UCSD-AML1 (cell line): Measurements from ENCODE around the gene MAPK9.

Source experiments
- DNase-seq: peaks from one replicate; lab custom pipeline; 2025; ENCODE audit not compliant: unreplicated experiment; lab: John Stamatoyannopoulos, UW

MAPK9 gene

DNA sequence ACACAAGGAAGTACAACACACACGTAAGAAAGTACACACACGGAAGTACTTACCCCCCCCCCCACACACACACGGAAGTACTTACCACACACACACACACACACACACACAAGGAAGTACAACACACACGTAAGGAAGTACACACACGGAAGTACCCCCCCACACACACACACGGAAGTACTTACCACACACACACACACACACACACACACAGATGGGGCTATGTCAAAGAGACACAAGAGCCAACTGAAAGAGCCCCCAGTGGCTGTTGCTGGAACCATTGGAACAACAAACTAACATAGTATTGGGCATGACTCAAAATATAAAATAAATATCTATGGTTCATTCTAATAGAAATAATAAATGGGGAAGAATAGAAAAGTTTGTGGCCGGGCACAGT is 4.9 kb upstream of the MAPK9 start:
- DNase-seq = no peak

GRCh38 chr5:180294913-180295555 is 3.2 kb upstream of the MAPK9 start:
- no peak for DNase-seq

GRCh38 chr5:180294411-180294810 is 2.5 kb upstream of the MAPK9 start:
- peak; percentile 44 for DNase-seq

GRCh38 chr5:180291234-180291940 is 496 bp downstream of the MAPK9 start:
- DNase-seq = peak; percentile 43

- no peak for DNase-seq
These were observed 1.2 kb downstream of the MAPK9 start for GRCh38 chr5:180290568-180291233.

GRCh38 chr5:180289966-180290365 is 1.9 kb downstream of the MAPK9 start:
- DNase-seq = no peak

DNA sequence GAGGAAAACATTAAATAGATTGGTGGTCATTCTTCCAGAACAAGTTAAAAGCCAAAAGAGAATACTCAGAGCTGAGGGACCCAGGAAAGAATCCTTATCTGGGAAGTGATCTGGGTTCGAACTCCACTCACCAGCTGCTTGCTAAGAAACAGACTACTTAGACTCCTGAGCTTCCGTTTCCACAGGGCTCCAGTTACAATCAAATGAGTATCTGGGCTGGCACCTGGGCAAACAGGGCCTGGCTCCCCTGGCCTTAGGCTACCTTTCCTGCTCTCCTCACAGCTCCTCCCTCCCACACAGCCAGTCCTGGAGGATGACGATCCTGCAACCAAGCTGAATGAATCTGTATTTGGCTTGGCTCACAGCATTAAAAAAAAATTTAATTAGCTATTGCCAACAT is 2.5 kb downstream of the MAPK9 start:
- DNase-seq = no peak

DNA sequence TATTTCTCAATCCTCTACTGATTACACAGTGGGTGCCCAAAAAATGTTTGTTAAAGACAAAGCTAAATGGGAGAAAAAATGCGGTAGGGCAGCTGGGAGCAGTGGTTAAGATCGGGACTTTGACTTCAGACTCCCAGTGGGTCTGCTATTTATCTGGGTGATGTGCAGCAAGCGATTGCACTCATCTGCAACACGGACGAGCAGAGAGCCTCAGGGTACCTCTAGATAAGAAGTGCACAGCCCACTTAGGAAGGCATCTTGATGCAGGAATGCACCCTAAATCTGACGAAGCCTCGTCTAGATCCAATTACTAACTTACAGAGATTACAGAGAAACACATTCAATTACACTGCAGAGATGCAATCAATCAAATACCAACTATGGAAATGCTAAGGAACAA is 4.0 kb downstream of the MAPK9 start:
- no peak for DNase-seq

DNA sequence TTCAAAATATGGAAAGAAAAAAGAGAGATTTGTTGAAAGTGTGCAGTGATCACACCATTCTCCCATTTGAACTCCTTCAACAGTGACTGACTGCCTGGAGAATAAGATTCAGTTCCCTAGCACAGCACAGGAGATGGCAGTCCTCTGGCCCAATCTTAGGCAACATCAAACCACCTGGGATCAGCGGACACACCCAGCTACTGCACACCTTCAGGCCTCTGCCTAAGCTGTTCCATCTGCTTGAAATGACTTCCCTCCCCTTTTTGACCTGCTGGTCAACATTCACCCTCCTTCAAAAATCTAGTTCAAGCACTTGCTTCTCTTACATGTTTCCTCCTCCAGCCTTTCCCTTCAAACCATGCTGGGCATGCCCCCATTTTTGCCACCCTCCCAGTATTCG is 4.5 kb downstream of the MAPK9 start:
- DNase-seq = no peak

- no peak for DNase-seq
These were observed 7.7 kb downstream of the MAPK9 start for GRCh38 chr5:180284149-180284548.

GRCh38 chr5:180283026-180283615 is 8.8 kb downstream of the MAPK9 start:
- no peak for DNase-seq

DNA sequence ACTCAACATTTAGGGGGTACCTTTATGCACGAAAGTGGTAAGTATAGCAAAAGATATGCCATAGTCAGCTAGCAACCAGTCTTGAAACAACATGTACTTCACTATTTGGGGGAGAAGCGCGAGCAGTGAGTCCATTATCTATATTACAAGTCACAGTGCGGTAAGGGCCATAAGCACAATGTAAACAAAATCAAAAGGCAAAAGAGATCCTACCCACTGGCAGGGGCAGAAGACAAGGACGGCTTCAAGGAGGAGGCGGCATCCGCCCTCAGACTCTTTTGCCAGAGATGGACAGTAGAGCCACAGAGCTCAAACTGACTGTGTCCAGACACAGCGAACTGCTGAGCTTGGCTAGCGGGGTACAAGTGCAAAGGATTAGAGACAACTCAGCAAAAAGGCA is 9.6 kb downstream of the MAPK9 start:
- no peak for DNase-seq

GRCh38 chr5:180281706-180282105 is 10.2 kb downstream of the MAPK9 start:
- no peak for DNase-seq

- DNase-seq = no peak
These were observed 17.2 kb downstream of the MAPK9 start for GRCh38 chr5:180274695-180275094.

GRCh38 chr5:180271221-180271620 is 20.7 kb downstream of the MAPK9 start:
- no peak for DNase-seq

DNA sequence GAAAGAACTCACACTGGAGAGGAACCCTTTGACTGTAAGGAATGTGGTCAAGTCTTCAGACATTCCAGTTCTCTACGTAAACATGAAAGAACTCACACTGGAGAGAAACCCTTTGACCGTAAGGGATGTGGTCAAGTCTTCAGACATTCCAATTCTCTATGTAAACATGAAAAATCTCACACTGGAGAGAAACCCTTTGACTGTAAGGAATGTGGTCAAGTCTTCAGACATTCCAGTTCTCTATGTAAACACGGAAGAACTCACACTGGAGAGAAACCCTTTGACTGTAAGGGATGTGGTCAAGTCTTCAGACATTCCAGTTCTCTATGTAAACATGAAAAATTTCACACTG is 32.6 kb downstream of the MAPK9 start:
- DNase-seq = no peak

DNA sequence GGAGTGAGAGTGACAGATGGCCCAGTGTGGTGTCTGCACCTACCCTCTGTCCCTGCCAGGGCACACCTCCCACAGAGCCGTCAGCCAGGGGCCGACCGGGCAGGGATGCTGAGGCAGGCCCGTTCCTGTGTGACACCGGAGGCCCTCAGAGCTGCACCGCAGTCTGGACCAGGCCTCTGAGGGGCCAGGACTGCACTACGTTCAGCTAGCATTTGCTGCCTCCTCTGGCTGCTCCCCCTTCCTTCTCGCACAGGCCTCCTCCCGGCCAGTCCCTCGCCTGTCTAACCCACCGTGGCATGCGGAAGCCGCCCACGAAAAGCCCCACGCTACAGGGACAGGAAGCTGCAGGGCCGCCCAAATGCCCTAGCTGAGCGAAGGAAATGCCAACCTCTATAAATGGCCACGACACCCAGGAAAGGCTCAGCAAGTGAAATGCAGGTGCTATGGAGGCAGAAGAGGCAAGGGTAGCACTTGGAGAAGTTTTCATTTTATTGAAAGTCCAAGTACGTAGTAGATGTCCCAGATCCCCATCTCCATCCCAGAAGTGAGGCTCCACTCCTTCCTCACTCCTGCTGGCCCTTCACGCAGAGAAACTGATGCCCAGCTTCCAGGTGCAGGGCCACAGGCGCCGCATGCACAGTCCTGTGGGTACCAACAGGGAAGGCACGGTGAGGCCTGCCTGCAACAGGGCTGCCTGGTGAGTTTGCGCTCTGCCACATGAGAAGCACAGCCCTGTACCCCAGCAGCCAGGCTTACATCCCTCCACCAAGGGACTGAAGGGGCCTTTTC is 38.7 kb downstream of the MAPK9 start:
- no peak for DNase-seq

DNA sequence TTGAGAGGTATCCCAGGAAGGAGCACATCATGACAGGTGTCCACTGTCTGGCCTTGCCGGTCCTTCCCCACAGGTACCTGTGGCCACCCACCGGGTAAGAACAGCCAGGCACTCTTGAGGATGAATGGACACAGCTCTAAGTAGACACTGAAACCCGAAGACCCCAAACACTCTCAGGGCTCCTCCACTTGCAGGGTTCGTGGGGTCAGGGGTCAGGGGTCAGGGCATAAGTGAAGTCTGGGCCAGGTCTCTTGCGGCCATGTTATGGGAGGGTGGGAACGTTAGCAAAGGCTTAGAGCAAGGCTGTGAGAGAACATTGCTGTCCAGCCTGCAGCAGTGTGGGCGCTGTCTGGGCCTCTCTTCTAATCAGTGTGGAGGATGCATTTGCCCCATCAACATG is 40.0 kb downstream of the MAPK9 start:
- DNase-seq = no peak

DNA sequence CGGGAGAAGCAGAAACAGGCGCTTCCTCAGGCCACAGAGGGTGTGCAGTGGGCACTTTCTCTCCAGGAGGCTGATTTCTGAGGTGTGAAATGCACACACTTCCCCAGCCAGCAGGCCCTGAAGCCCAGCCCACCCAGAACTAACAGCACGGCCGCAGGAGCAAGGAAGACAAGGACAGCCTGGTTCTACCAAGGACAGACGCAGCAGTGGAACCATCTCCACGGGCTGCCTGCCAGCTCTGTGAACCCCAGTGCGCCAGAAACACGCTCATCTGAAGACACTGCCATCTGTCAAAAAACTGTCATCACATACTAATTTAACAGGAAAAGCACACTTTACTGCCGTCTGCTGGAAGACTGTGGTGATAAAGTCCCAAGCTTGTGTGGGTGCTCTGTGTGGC is 40.7 kb downstream of the MAPK9 start:
- DNase-seq = no peak

DNA sequence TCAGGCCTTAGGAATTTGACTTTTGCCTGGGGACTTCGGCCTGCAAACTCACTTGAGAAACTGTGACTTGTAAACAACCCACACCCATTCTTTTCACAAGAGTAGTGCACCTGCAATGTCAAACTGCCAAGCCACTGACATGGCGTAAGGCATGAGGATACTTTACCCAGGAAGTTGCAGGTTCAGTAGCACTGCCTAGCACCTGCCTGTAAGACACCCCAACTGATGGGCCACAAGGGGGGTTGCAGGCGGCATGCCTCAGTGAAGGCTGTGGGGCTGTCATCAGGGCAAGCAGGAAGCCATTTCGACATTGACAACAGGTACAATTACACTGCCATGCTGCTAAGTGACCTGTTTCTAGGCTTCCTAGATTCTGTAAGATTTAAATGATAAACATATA is 41.6 kb downstream of the MAPK9 start:
- DNase-seq = no peak

GRCh38 chr5:180241600-180241999 is 50.3 kb downstream of the MAPK9 start:
- no peak for DNase-seq
